GM12878 (cell line): ENCODE results near the gene NHSL2. TPM values are rescaled to one million over a fixed set of nuclear protein-coding genes. Genes with fewer than 3 reads are reported as not detected.

ENCODE experiments used
- ATAC-seq: fragments of 200-7000 bp; cut with Tn5 transposase; 3 replicates; pipeline ENCODE4 v1.9.1; 2020; ENCODE audit warnings: mild to moderate bottlenecking, moderate library complexity
- Bru-seq: library from RNA; stranded (reverse); fragments of 400-500 nt; gene quantifications from one replicate; lab custom pipeline; 2021; lab: Mats Ljungman, UMichigan
- BruChase-seq, 2 experiments: library from RNA; stranded (reverse); fragments of 400-500 nt; gene quantifications; one replicate each; lab custom pipeline; 2021; lab: Mats Ljungman, UMichigan
- BruUV-seq: library from RNA; stranded (reverse); fragments of 400-500 nt; replicated peaks from 2 replicates; lab custom pipeline; 2021; lab: Mats Ljungman, UMichigan
- CTCF ChIA-PET: fragments of 300-600 bp; sonication (Branson Sonifier 250); formaldehyde crosslinking; extraction: SDS; loops from one replicate; lab custom pipeline; 2021; ENCODE audit warnings: inconsistent platforms; lab: Yijun Ruan, JAX
- POLR2A ChIA-PET: fragments of 350-600 bp; formaldehyde crosslinking; extraction: SDS; loops from one replicate; lab custom pipeline; 2021; ENCODE audit warnings: inconsistent platforms; lab: Charles Lee
- RAD21 ChIA-PET: fragments of 300-600 bp; sonication (Branson Sonifier 250); formaldehyde crosslinking; loops from one replicate; lab custom pipeline; 2023; ENCODE audit warnings: antibody characterized with exemption; ENCODE audit not compliant: unreplicated experiment; lab: Charles Lee
- SMC1A ChIA-PET: fragments of 300-600 bp; sonication (Branson Sonifier 250); formaldehyde crosslinking; loops from one replicate; lab custom pipeline; 2023; ENCODE audit not compliant: unreplicated experiment, uncharacterized antibody; lab: Charles Lee
- DNase-seq: peaks from one replicate; pipeline ENCODE4 v3.0.0-alpha.2; 2011; ENCODE audit warnings: low read depth, low spot score
- FAIRE-seq: peaks from 3 replicates; lab custom pipeline; 2011; peaks lifted over from hg19 to GRCh38; lab: Jason Lieb, UNC
- H2AFZ ChIP-seq: 2 replicates; pipeline ENCODE4 v1.6.0; 2011; ENCODE audit warnings: low read depth, low read length, control low read depth; ENCODE audit not compliant: control insufficient read depth
- H3K27ac ChIP-seq: 2 replicates; pipeline ENCODE4 v1.5.1; 2011; ENCODE audit warnings: control low read depth; ENCODE audit not compliant: control insufficient read depth, insufficient read depth
- H3K27me3 ChIP-seq, 2 experiments: replicated peaks in 1 of 2; 2 replicates each; pipeline versions ENCODE4 v1.6.0 to v1.6.1; 2011; ENCODE audit warnings: low read length in 1 of 2; ENCODE audit not compliant: control insufficient read depth in 2 of 2, insufficient read depth in 2 of 2
- H3K36me3 ChIP-seq, 2 experiments: 2 replicates each; pipeline ENCODE4 v1.5.1; 2011; ENCODE audit warnings: low read length in 1 of 2; ENCODE audit not compliant: control insufficient read depth in 2 of 2, insufficient read depth in 2 of 2
- H3K4me1 ChIP-seq: 2 replicates; pipeline ENCODE4 v1.6.1; 2011; ENCODE audit warnings: mild to moderate bottlenecking, low read length, moderate library complexity, mixed read lengths; ENCODE audit not compliant: control insufficient read depth, insufficient read depth
- H3K4me2 ChIP-seq: 2 replicates; pipeline ENCODE4 v1.6.0; 2011; ENCODE audit warnings: control low read depth; ENCODE audit not compliant: control insufficient read depth, insufficient read depth
- H3K4me3 ChIP-seq: fragments of 200-600 bp; sonication (generic); 2 replicates; pipeline ENCODE4 v1.5.1; 2016
- H3K79me2 ChIP-seq: 2 replicates; pipeline ENCODE4 v1.6.0; 2011; ENCODE audit warnings: low read length; ENCODE audit not compliant: control insufficient read depth, insufficient read depth
- H3K9ac ChIP-seq: 2 replicates; pipeline ENCODE4 v1.8.0; 2011; ENCODE audit warnings: low read length, control low read depth, mixed read lengths; ENCODE audit not compliant: control insufficient read depth, insufficient read depth
- H3K9me3 ChIP-seq: replicated peaks from 3 replicates; pipeline ENCODE4 v1.5.1; 2011; ENCODE audit warnings: mild to moderate bottlenecking, low read length; ENCODE audit not compliant: control insufficient read depth, insufficient read depth
- H4K20me1 ChIP-seq: 2 replicates; pipeline ENCODE4 v1.6.0; 2011; ENCODE audit not compliant: control insufficient read depth, insufficient read depth
- BCL3 ChIP-seq: IDR thresholded peaks from 2 replicates; pipeline ENCODE4 v1.6.1; 2011; ENCODE audit warnings: borderline replicate concordance, low read depth, mild to moderate bottlenecking, moderate library complexity, low read length; ENCODE audit not compliant: insufficient read depth, poor library complexity, severe bottlenecking
- BCLAF1 ChIP-seq: fragments of 450-650 bp; IDR thresholded peaks from 2 replicates; pipeline ENCODE4 v1.6.1; 2017; ENCODE audit warnings: antibody characterized with exemption, mild to moderate bottlenecking, moderate library complexity
- CEBPB ChIP-seq, 2 experiments: fragments of 150-350 bp in 1 of 2; IDR thresholded peaks; 2 replicates each; pipeline ENCODE4 v1.6.1; 2012 to 2014; ENCODE audit warnings: low read depth in 2 of 2, low read length in 2 of 2, borderline replicate concordance in 1 of 2, inconsistent platforms in 1 of 2
- DPF2 ChIP-seq: fragments of 450-650 bp; IDR thresholded peaks from 2 replicates; pipeline ENCODE4 v1.6.1; 2017; ENCODE audit warnings: mild to moderate bottlenecking
- EED ChIP-seq: sonication (generic); IDR thresholded peaks from 2 replicates; pipeline ENCODE4 v1.6.1; 2016; ENCODE audit warnings: antibody characterized with exemption, low read depth
- POU2F2 ChIP-seq: IDR thresholded peaks from 3 replicates; pipeline ENCODE4 v1.6.1; 2011; ENCODE audit warnings: low read depth, mild to moderate bottlenecking, low read length, borderline replicate concordance
- RUNX3 ChIP-seq: IDR thresholded peaks from 2 replicates; pipeline ENCODE4 v1.6.1; 2012; ENCODE audit warnings: low read length, inconsistent platforms
- SMAD5 ChIP-seq: IDR thresholded peaks from 2 replicates; pipeline ENCODE4 v1.6.1; 2016; ENCODE audit warnings: antibody characterized with exemption, low read depth
- TCF3 ChIP-seq: IDR thresholded peaks from 2 replicates; pipeline ENCODE4 v1.6.1; 2012; ENCODE audit warnings: low read depth, mild to moderate bottlenecking, low read length, borderline replicate concordance; ENCODE audit not compliant: insufficient read depth
- TCF7 ChIP-seq: IDR thresholded peaks from 2 replicates; pipeline ENCODE4 v1.6.1; 2014; ENCODE audit warnings: antibody characterized with exemption, borderline replicate concordance
- ZNF384 ChIP-seq: IDR thresholded peaks from 2 replicates; pipeline ENCODE4 v1.6.1; 2012; ENCODE audit warnings: low read depth, mild to moderate bottlenecking, low read length, improper control_type of control experiment, borderline replicate concordance
- WGBS: methylation state at CpG from one replicate; pipeline ENCODE4 v1.1.6; 2016; ENCODE audit warnings: low lambda C conversion rate; ENCODE audit not compliant: insufficient replicate concordance, insufficient coverage; ENCODE audit errors: missing lambda C conversion rate; 5-methylcytosine and 5-hydroxymethylcytosine counted together
- in situ Hi-C: fragments of 300-500 bp; cut with MboI; formaldehyde crosslinking; loops from 9 replicates; pipeline ENCODE4 v1.14.3; 2018; ENCODE audit warnings: mixed read lengths
- intact Hi-C: fragments of 100-400 bp; cut with micrococcal nuclease; formaldehyde crosslinking; loops from one replicate; pipeline ENCODE4 v1.14.2; 2022; ENCODE audit not compliant: unreplicated experiment
- long read RNA-seq, 2 experiments: library from polyadenylated mRNA; unstranded; transcript quantifications; one replicate each; pipeline ENCODE4 v2.0.0, GENCODE V29; 2019 to 2020
- polyA minus RNA-seq, 3 experiments: library from RNA; depleted of rRNA, polyadenylated mRNA; stranded (reverse); fragments of >200 nt; gene quantifications; 2 replicates each; pipeline ENCODE4 v1.2.3, GENCODE V29; 2011
- polyA plus RNA-seq, 11 experiments: library from polyadenylated mRNA; depleted of rRNA in 4 of 11; unstranded in 6 of 11; stranded (reverse) in 5 of 11; fragments of >200 nt; fragmentation: Nextera tagmentation in 4 of 11; fragmentation: Illumina TruSeq in 1 of 11; extraction: Ambion mirVana in 4 of 11; extraction: Trizol in 1 of 11; gene quantifications; 1 replicate in 1 of 11; 2 replicates in 10 of 11; pipeline versions ENCODE4 v1.2.1 to v1.2.3, GENCODE V29; 2011 to 2016; ENCODE audit warnings: inconsistent platforms in 2 of 11, missing spikeins in 2 of 11, low read depth in 1 of 11
- total RNA-seq, 4 experiments: library from RNA; depleted of rRNA in 3 of 4; stranded (reverse); fragments of >200 nt in 3 of 4; fragmentation: Illumina TruSeq in 1 of 4; extraction: Trizol in 1 of 4; gene quantifications; 2 replicates each; pipeline versions ENCODE4 v1.2.1 to v1.2.3, GENCODE V29; 2013 to 2021
- TF ChIP-seq, protein P1 (sequence below): fragments of 450-650 bp; IDR thresholded peaks from 2 replicates; pipeline ENCODE4 v1.6.1; 2017; ENCODE audit warnings: mild to moderate bottlenecking, moderate library complexity

NHSL2 gene
- total RNA-seq (2013; cell fraction: nucleolus; rRNA removed): 0.51 and 0.92 TPM in 2 replicates
- under 0.01 and 0.06 TPM in 2 replicates for total RNA-seq (2014; rRNA removed)
- 0.05 and 0.09 TPM in 2 replicates for total RNA-seq (2014; rRNA removed; fragmentation: Illumina TruSeq; extraction: Trizol)
- total RNA-seq (2021): 0.05 TPM in 2 replicates
- 0.16 TPM for polyA plus RNA-seq (2011; ENCODE audit: low read depth)
- 0.04 and 0.05 TPM in 2 replicates for polyA plus RNA-seq (2011; rRNA removed)
- 0.03 and 0.06 TPM in 2 replicates for polyA plus RNA-seq (2011; cell fraction: cytosol; rRNA removed)
- polyA plus RNA-seq (2011; cell fraction: nucleus; rRNA removed): 0.04 and 0.10 TPM in 2 replicates
- 0.04 TPM in 1 of 2 replicates, not detected in the other for polyA plus RNA-seq (2012)
- polyA plus RNA-seq (2014; fragmentation: Illumina TruSeq; extraction: Trizol): 0.03 and 0.07 TPM in 2 replicates
- under 1 TPM in 1 of 2 experiments, not detected in 1; 0.07 TPM for polyA plus RNA-seq (2014; fragmentation: Nextera tagmentation; extraction: Ambion mirVana)
- polyA plus RNA-seq (2014; rRNA removed): not detected in 2 replicates
- under 1 TPM; 0.09 to 0.53 TPM for polyA plus RNA-seq (2016; fragmentation: Nextera tagmentation; extraction: Ambion mirVana)
- polyA minus RNA-seq (2011; rRNA and poly(A)+ RNA removed): 0.10 and 0.29 TPM in 2 replicates
- polyA minus RNA-seq (2011; cell fraction: cytosol; rRNA and poly(A)+ RNA removed): not detected in 2 replicates
- polyA minus RNA-seq (2011; cell fraction: nucleus; rRNA and poly(A)+ RNA removed): 0.10 TPM in 1 of 2 replicates, not detected in the other
- Bru-seq, nascent RNA: percentile 11 among the genes with signal in this experiment
- percentile 7 among the genes with signal in this experiment for BruChase-seq, experiment 1, labeled RNA remaining after a 6-hour chase
- BruChase-seq, experiment 2, labeled RNA remaining after a 2-hour chase: percentile 9 among the genes with signal in this experiment
- long read RNA-seq, experiment 1: 0 reads
- long read RNA-seq, experiment 2: 0 reads

GRCh38 chrX:71910643-71910985, at the start of gene NHSL2:
Gene NHSL2 (plus strand): TSS chrX:71910845.
- no peaks in the 10 kb centered on the region for H3K9me3 ChIP-seq
- H4K20me1 ChIP-seq: no peaks in the 10 kb centered on the region
- H3K4me1 ChIP-seq: no peaks in the 10 kb centered on the region
- no peak within 1 kb of the TSS for H2AFZ ChIP-seq
- ChIA-PET SMC1A (no interaction called here), CTCF (no interaction called here), POLR2A (no interaction called here), RAD21 (no interaction called here)
- no peak for FAIRE-seq
- no peaks in the 10 kb centered on the region for H3K36me3 ChIP-seq
- H3K4me3 ChIP-seq: no peak within 1 kb of the TSS
- H3K4me2 ChIP-seq: no peak within 1 kb of the TSS
- no peak within 1 kb of the TSS for H3K9ac ChIP-seq
- H3K27me3 ChIP-seq: peaks cover 0 to 2% of the 10 kb centered on the region in 2 experiments; a peak in 2 of 4 replicates
- WGBS: 27% methylated on average over 7 of the region's 26 CpGs
- BruUV-seq: no TSS peak
- ATAC-seq: no peak
- H3K79me2 ChIP-seq: no peaks in the 10 kb centered on the region
- DNase-seq: no peak
- intact Hi-C loops (no loop called here), in situ Hi-C loops (no loop called here)
- no peak within 1 kb of the TSS for H3K27ac ChIP-seq
- TF ChIP-seq SMAD5 (no peak), CEBPB (IDR thresholded peaks at IDR 0.05; ENCODE audit: borderline replicate concordance in 1 of 2, low read depth in 2 of 2, low read length in 2 of 2) (no peak), TCF3 (no peak), TCF7 (no peak), DPF2 (no peak), EED (no peak), BCL3 (no peak), POU2F2 (no peak), ZNF384 (no peak), BCLAF1 (no peak), RUNX3 (no peak)
- TF ChIP-seq, protein P1, sequence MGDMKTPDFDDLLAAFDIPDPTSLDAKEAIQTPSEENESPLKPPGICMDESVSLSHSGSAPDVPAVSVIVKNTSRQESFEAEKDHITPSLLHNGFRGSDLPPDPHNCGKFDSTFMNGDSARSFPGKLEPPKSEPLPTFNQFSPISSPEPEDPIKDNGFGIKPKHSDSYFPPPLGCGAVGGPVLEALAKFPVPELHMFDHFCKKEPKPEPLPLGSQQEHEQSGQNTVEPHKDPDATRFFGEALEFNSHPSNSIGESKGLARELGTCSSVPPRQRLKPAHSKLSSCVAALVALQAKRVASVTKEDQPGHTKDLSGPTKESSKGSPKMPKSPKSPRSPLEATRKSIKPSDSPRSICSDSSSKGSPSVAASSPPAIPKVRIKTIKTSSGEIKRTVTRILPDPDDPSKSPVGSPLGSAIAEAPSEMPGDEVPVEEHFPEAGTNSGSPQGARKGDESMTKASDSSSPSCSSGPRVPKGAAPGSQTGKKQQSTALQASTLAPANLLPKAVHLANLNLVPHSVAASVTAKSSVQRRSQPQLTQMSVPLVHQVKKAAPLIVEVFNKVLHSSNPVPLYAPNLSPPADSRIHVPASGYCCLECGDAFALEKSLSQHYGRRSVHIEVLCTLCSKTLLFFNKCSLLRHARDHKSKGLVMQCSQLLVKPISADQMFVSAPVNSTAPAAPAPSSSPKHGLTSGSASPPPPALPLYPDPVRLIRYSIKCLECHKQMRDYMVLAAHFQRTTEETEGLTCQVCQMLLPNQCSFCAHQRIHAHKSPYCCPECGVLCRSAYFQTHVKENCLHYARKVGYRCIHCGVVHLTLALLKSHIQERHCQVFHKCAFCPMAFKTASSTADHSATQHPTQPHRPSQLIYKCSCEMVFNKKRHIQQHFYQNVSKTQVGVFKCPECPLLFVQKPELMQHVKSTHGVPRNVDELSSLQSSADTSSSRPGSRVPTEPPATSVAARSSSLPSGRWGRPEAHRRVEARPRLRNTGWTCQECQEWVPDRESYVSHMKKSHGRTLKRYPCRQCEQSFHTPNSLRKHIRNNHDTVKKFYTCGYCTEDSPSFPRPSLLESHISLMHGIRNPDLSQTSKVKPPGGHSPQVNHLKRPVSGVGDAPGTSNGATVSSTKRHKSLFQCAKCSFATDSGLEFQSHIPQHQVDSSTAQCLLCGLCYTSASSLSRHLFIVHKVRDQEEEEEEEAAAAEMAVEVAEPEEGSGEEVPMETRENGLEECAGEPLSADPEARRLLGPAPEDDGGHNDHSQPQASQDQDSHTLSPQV: no peak
